K562 (cell line): ENCODE results near the gene SIGLEC14. TPM values are rescaled to one million over a fixed set of nuclear protein-coding genes. Genes with fewer than 3 reads are reported as not detected.

Experiments
- CREBBP ChIP-seq: IDR thresholded peaks from one replicate; pipeline ENCODE4 v1.6.1; 2012; ENCODE audit warnings: low read depth, mild to moderate bottlenecking, control low read depth, inconsistent platforms, low read length
- EP300 ChIP-seq: IDR thresholded peaks from 2 replicates; pipeline ENCODE4 v1.6.1; 2012; ENCODE audit warnings: low read length, improper control_type of control experiment
- HDAC2 ChIP-seq: fragments of 450-650 bp; IDR thresholded peaks from 2 replicates; pipeline ENCODE4 v1.6.1; 2016; ENCODE audit warnings: mild to moderate bottlenecking
- KDM1A ChIP-seq, 2 experiments: fragments of 450-650 bp; IDR thresholded peaks; 2 replicates each; pipeline ENCODE4 v1.6.1; 2016; ENCODE audit warnings: mild to moderate bottlenecking in 2 of 2
- NCOA1 ChIP-seq: fragments of 450-650 bp; IDR thresholded peaks from 2 replicates; pipeline ENCODE4 v1.6.1; 2016; ENCODE audit warnings: low read depth
- NCOA4 ChIP-seq: fragments of 450-650 bp; IDR thresholded peaks from 2 replicates; pipeline ENCODE4 v1.6.1; 2018; ENCODE audit warnings: mild to moderate bottlenecking; ENCODE audit not compliant: partially characterized antibody
- OTX1 ChIP-seq: fragments of 450-650 bp; formaldehyde crosslinking; IDR thresholded peaks from 2 replicates; pipeline ENCODE4 v1.4.0; 2022; ENCODE audit warnings: mild to moderate bottlenecking
- SNRNP70 ChIP-seq: fragments of 200-400 bp; formaldehyde crosslinking; optimal IDR thresholded peaks from 2 replicates; pipeline ENCODE3; 2017; ENCODE audit warnings: low read depth, low read length
- STAG1 ChIP-seq: sonication (generic); formaldehyde crosslinking; IDR thresholded peaks from 2 replicates; pipeline ENCODE4 v1.5.0; 2020; ENCODE audit warnings: missing genetic modification reagents, borderline replicate concordance
- ZFX ChIP-seq: sonication (generic); formaldehyde crosslinking; IDR thresholded peaks from 2 replicates; pipeline ENCODE4 v1.8.0; 2022; ENCODE audit warnings: mild to moderate bottlenecking, missing genetic modification reagents, moderate library complexity
- ZNF212 ChIP-seq: fragments of 450-650 bp; formaldehyde crosslinking; IDR thresholded peaks from 2 replicates; pipeline ENCODE4 v1.4.0; 2020; ENCODE audit warnings: mild to moderate bottlenecking
- ZNF644 ChIP-seq: fragments of 200-800 bp; sonication (Bioruptor generic); IDR thresholded peaks from 2 replicates; pipeline ENCODE4 v1.6.1; 2016; ENCODE audit warnings: low read depth, missing genetic modification characterization, missing compliant biosample characterization
- ZNF696 ChIP-seq: fragments of 250-450 bp; sonication (Bioruptor Pico); conservative IDR thresholded peaks from 2 replicates; pipeline ENCODE4 v1.4.0; 2020; ENCODE audit warnings: mild to moderate bottlenecking, moderate library complexity
- ZSCAN29 ChIP-seq: fragments of 450-650 bp; IDR thresholded peaks from 2 replicates; pipeline ENCODE4 v1.6.1; 2017
- polyA plus RNA-seq, 8 experiments: library from polyadenylated mRNA; depleted of rRNA in 4 of 8; stranded (reverse) in 5 of 8; unstranded in 3 of 8; fragments of >200 nt; fragmentation: Nextera tagmentation in 2 of 8; fragmentation: Illumina TruSeq in 1 of 8; extraction: Ambion mirVana in 2 of 8; extraction: Trizol in 1 of 8; gene quantifications; 2 replicates each; pipeline versions ENCODE4 v1.2.1 to v1.2.3, GENCODE V29; 2011 to 2014; ENCODE audit warnings: inconsistent platforms in 1 of 8, missing spikeins in 1 of 8
- total RNA-seq, 7 experiments: library from RNA; depleted of rRNA in 6 of 7; stranded (reverse); fragments of >200 nt in 6 of 7; fragmentation: Illumina TruSeq in 2 of 7; extraction: Trizol in 2 of 7; gene quantifications; 2 replicates each; pipeline versions ENCODE4 v1.2.1 to v1.2.3, GENCODE V29; 2011 to 2021; ENCODE audit warnings: low replicate concordance in 1 of 7
- TF ChIP-seq, protein P1 (sequence below): fragments of 450-650 bp; IDR thresholded peaks from 2 replicates; pipeline ENCODE4 v1.6.1; 2014; ENCODE audit warnings: low read depth, mild to moderate bottlenecking, moderate library complexity, borderline replicate concordance
- TF ChIP-seq, protein P2 (sequence below): fragments of 250-450 bp; sonication (Bioruptor Pico); IDR thresholded peaks from 2 replicates; pipeline ENCODE4 v1.5.0; 2020; ENCODE audit warnings: mild to moderate bottlenecking, borderline replicate concordance
- TF ChIP-seq, protein P3 (sequence below): fragments of 450-650 bp; IDR thresholded peaks from 2 replicates; pipeline ENCODE4 v1.6.1; 2016; ENCODE audit warnings: borderline replicate concordance
- TF ChIP-seq, protein P4 (sequence below): sonication (generic); formaldehyde crosslinking; IDR thresholded peaks from 2 replicates; pipeline ENCODE4 v1.4.0; 2020; ENCODE audit warnings: mild to moderate bottlenecking, missing genetic modification reagents

SIGLEC14 gene
- total and polyA plus RNA-seq, 9 of the 15 experiments (the other 6 are each of a cell fraction or from before 2014, with no cell fraction given): not detected

DNA sequence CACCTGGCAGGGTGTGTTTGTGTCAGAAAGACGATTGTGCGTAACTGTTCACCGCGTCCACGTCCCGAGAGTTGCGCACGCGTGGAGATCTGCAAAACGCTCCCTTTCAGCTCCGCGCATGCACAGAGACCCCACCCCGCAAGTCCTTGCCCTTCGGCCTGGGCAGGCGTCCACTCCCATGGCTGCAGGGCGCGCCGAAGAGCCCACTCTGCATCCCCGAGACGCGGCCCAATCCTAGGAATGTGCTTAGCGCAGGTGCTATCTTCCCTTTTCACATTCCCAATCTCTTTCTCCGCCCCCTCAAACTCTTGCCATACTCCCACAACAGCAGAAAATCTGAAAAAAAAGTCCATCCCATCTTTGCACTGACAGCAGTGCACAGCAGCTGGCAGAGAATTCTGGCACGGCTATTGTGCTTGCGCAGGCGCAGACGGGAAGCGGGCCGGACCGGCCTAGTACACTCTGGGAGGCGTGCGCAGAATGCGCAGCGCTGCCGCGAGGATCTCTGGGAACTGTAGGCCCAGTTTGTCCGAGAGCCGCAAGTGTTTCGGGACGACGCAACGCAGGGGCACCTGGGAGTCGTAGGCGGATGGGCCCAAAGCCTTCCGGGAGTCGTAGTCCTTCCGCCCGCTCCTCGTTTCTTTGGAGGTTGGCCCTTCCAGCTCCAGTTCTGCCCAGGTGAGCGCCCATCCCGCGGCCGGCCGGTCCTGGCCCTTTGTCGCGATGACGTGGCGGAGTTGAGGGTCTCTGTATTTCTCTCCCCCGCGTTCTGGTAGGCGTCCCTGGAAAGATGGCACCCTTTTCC, 52.5 kb downstream of the SIGLEC14 start (continued):
- TF ChIP-seq, protein P1, sequence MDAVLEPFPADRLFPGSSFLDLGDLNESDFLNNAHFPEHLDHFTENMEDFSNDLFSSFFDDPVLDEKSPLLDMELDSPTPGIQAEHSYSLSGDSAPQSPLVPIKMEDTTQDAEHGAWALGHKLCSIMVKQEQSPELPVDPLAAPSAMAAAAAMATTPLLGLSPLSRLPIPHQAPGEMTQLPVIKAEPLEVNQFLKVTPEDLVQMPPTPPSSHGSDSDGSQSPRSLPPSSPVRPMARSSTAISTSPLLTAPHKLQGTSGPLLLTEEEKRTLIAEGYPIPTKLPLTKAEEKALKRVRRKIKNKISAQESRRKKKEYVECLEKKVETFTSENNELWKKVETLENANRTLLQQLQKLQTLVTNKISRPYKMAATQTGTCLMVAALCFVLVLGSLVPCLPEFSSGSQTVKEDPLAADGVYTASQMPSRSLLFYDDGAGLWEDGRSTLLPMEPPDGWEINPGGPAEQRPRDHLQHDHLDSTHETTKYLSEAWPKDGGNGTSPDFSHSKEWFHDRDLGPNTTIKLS: peak; percentile 95
- TF ChIP-seq, protein P2, sequence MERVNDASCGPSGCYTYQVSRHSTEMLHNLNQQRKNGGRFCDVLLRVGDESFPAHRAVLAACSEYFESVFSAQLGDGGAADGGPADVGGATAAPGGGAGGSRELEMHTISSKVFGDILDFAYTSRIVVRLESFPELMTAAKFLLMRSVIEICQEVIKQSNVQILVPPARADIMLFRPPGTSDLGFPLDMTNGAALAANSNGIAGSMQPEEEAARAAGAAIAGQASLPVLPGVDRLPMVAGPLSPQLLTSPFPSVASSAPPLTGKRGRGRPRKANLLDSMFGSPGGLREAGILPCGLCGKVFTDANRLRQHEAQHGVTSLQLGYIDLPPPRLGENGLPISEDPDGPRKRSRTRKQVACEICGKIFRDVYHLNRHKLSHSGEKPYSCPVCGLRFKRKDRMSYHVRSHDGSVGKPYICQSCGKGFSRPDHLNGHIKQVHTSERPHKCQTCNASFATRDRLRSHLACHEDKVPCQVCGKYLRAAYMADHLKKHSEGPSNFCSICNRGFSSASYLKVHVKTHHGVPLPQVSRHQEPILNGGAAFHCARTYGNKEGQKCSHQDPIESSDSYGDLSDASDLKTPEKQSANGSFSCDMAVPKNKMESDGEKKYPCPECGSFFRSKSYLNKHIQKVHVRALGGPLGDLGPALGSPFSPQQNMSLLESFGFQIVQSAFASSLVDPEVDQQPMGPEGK: no peak
- TF ChIP-seq STAG1: no peak
- TF ChIP-seq ZNF696: no peak
- TF ChIP-seq, protein P3, sequence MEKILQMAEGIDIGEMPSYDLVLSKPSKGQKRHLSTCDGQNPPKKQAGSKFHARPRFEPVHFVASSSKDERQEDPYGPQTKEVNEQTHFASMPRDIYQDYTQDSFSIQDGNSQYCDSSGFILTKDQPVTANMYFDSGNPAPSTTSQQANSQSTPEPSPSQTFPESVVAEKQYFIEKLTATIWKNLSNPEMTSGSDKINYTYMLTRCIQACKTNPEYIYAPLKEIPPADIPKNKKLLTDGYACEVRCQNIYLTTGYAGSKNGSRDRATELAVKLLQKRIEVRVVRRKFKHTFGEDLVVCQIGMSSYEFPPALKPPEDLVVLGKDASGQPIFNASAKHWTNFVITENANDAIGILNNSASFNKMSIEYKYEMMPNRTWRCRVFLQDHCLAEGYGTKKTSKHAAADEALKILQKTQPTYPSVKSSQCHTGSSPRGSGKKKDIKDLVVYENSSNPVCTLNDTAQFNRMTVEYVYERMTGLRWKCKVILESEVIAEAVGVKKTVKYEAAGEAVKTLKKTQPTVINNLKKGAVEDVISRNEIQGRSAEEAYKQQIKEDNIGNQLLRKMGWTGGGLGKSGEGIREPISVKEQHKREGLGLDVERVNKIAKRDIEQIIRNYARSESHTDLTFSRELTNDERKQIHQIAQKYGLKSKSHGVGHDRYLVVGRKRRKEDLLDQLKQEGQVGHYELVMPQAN: no peak
- peak; percentile 88 for TF ChIP-seq ZNF644
- no peak for TF ChIP-seq SNRNP70
- TF ChIP-seq HDAC2: no peak
- 0 out of 2 replicates have a peak, but pooled peaks have one; percentile 35 for TF ChIP-seq OTX1 (CRISPR knock-in tag)
- TF ChIP-seq NCOA4: no peak
- TF ChIP-seq ZFX (CRISPR knock-in tag): peak; percentile 95
- no peak for TF ChIP-seq EP300
- no peak for TF ChIP-seq CREBBP
- TF ChIP-seq, protein P4, sequence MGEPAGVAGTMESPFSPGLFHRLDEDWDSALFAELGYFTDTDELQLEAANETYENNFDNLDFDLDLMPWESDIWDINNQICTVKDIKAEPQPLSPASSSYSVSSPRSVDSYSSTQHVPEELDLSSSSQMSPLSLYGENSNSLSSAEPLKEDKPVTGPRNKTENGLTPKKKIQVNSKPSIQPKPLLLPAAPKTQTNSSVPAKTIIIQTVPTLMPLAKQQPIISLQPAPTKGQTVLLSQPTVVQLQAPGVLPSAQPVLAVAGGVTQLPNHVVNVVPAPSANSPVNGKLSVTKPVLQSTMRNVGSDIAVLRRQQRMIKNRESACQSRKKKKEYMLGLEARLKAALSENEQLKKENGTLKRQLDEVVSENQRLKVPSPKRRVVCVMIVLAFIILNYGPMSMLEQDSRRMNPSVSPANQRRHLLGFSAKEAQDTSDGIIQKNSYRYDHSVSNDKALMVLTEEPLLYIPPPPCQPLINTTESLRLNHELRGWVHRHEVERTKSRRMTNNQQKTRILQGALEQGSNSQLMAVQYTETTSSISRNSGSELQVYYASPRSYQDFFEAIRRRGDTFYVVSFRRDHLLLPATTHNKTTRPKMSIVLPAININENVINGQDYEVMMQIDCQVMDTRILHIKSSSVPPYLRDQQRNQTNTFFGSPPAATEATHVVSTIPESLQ (CRISPR knock-in tag): no peak; the same call in 1 of the 2 replicates
- TF ChIP-seq NCOA1: no peak
- TF ChIP-seq ZNF212 (CRISPR knock-in tag): no peak
- TF ChIP-seq KDM1A (IDR thresholded peaks at IDR 0.05): no peak
- no peak for TF ChIP-seq ZSCAN29
